MCF 10A (cell line): ENCODE results near the gene IL17C. TPM values are rescaled to one million over a fixed set of nuclear protein-coding genes. Genes with fewer than 3 reads are reported as not detected.

Source experiments
- BruUV-seq: library from RNA; stranded (reverse); fragments of 400-500 nt; replicated peaks from 2 replicates; lab custom pipeline; 2021; lab: Mats Ljungman, UMichigan
- CTCF ChIA-PET: fragments of 300-600 bp; sonication (Branson Sonifier 250); formaldehyde crosslinking; extraction: SDS; loops from one replicate; lab custom pipeline; 2021; ENCODE audit warnings: antibody characterized with exemption, inconsistent platforms; lab: Yijun Ruan, JAX
- POLR2A ChIA-PET: fragments of 300-600, 350-650 bp; sonication (Branson Sonifier 250); formaldehyde crosslinking; extraction: SDS; loops from one replicate; lab custom pipeline; 2020; ENCODE audit warnings: antibody characterized with exemption, inconsistent platforms; lab: Yijun Ruan, JAX
- DNase-seq: peaks from one replicate; pipeline ENCODE4 v3.0.0-alpha.2; 2018; ENCODE audit not compliant: unreplicated experiment
- H3K27ac Mint-ChIP-seq: one replicate; pipeline ENCODE4 v1.8.0; 2022; ENCODE audit warnings: mild to moderate bottlenecking, low read depth, mixed read lengths; ENCODE audit not compliant: unreplicated experiment
- H3K27me3 Mint-ChIP-seq: one replicate; pipeline ENCODE4 v1.8.0; 2022; ENCODE audit warnings: mixed read lengths; ENCODE audit not compliant: insufficient read depth, unreplicated experiment
- H3K36me3 Mint-ChIP-seq: one replicate; pipeline ENCODE4 v1.8.0; 2022; ENCODE audit warnings: mild to moderate bottlenecking, moderate library complexity, mixed read lengths; ENCODE audit not compliant: insufficient read depth, unreplicated experiment
- H3K4me1 Mint-ChIP-seq: one replicate; pipeline ENCODE4 v1.8.0; 2022; ENCODE audit warnings: mixed read lengths; ENCODE audit not compliant: insufficient read depth, unreplicated experiment
- H3K4me3 Mint-ChIP-seq: one replicate; pipeline ENCODE4 v1.8.0; 2022; ENCODE audit warnings: mild to moderate bottlenecking, moderate library complexity, mixed read lengths; ENCODE audit not compliant: unreplicated experiment
- H3K9me3 Mint-ChIP-seq: one replicate; pipeline ENCODE4 v1.8.0; 2022; ENCODE audit warnings: mixed read lengths; ENCODE audit not compliant: unreplicated experiment
- intact Hi-C: fragments of 100-400 bp; cut with micrococcal nuclease; formaldehyde crosslinking; loops from 2 replicates; pipeline ENCODE4 v1.14.1; 2022
- total RNA-seq: library from RNA; stranded (reverse); gene quantifications from 2 replicates; pipeline ENCODE4 v1.2.3, GENCODE V29; 2022
- TF ChIP-seq, protein P1 (sequence below): fragments of 200-600 bp; IDR thresholded peaks from one replicate; pipeline ENCODE4 v1.8.0; 2022; ENCODE audit warnings: antibody characterized with exemption, mild to moderate bottlenecking; ENCODE audit not compliant: unreplicated experiment

The IL17C gene
- total RNA-seq, 1 experiment from 2014 or later, result not detected

DNA sequence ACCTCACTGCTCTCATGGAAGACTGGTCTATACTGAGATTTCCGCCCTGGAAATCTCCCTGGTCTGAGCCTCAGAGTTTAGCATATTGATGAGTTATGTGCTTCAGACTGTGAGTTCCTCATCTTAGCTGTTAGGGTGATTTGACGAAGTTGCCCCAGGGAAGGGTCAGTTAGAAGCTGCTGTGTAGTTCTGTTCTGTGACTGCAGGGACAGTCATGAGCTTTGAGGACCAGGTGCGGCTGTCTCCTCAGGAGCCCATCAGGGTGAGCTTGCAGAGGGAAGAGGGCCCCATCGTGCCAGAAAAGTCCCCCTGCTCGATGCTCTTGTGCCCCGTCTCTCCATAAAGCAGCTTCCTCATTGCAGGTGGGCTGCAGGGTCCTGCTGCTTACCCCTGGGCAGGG is 28.3 kb upstream of the IL17C start:
- DNase-seq, result no peak
- ChIA-PET POLR2A (no interaction called here), CTCF (interaction anchor here (0.6 kb wide), 1 partner anchor 169 kb away, joined by 3 read pairs; no protein-coding TSS in a partner anchor)
- Mint-ChIP-seq H3K4me3 (no peak overlapping the region), H3K36me3 (peaks cover 54% of the 10 kb centered on the region), H3K4me1 (no peaks in the 10 kb centered on the region), H3K27me3 (no peaks in the 10 kb centered on the region), H3K27ac (no peak overlapping the region), H3K9me3 (no peaks in the 10 kb centered on the region)
- intact Hi-C loops, result no loop called here
- TF ChIP-seq, protein P1, sequence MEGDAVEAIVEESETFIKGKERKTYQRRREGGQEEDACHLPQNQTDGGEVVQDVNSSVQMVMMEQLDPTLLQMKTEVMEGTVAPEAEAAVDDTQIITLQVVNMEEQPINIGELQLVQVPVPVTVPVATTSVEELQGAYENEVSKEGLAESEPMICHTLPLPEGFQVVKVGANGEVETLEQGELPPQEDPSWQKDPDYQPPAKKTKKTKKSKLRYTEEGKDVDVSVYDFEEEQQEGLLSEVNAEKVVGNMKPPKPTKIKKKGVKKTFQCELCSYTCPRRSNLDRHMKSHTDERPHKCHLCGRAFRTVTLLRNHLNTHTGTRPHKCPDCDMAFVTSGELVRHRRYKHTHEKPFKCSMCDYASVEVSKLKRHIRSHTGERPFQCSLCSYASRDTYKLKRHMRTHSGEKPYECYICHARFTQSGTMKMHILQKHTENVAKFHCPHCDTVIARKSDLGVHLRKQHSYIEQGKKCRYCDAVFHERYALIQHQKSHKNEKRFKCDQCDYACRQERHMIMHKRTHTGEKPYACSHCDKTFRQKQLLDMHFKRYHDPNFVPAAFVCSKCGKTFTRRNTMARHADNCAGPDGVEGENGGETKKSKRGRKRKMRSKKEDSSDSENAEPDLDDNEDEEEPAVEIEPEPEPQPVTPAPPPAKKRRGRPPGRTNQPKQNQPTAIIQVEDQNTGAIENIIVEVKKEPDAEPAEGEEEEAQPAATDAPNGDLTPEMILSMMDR, result peak; percentile 14
- no TSS peak for BruUV-seq

DNA sequence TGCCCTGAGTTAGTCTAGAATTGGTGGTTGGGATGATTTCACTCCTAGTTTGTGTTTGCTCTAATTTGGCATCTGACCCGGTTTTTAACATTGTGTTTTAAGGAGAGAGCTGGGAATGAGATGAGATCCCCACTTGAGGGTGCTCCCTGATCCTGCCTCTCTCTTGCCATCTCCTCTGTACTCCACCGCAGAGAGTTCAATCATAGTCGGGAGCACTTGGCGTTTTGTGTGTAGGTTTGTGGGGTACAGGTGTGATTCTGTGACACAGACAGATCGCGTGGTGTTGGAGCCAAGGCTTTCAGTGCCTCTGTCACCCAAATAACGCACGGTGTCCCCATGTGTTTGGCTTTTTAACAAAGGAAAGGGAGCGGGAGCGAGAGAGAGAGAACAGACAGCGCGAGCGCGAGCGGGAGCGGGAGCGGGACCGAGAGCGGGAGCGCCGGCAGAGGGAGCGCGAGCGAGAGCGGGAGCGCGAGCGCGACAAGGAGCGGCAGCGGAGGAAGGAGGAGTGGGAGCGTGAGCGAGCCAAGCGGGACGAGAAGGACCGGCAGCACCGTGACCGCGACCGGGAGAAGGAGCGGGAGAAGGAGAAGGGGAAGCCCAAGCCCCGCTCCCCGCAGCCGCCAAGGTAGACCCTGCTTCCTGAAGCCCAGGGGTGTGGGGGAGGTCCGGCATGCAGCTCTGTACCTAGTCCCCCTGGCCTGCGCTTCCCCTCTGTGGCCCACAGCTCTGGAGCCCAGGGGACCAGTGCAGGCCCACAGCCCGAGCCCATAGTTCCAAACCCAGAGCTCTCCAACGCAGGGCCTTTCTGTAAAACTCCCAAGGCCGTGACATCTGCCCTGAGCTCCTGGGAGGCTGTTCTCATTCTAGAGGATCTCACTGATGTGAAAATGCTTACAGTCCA is 27.2 kb upstream of the IL17C start:
- DNase-seq, result no peak
- H3K27me3 Mint-ChIP-seq, result no peaks in the 10 kb centered on the region
- H3K4me1 Mint-ChIP-seq, result no peaks in the 10 kb centered on the region
- ChIA-PET CTCF (no interaction called here), POLR2A (interaction anchor here (1.9 kb wide), 1 partner anchor 41 kb away, joined by 4 read pairs; the partner anchor contains the start of gene ZC3H18)
- H3K36me3 Mint-ChIP-seq, result peaks cover 46% of the 10 kb centered on the region
- intact Hi-C loops, result no loop called here
- H3K4me3 Mint-ChIP-seq, result no peak overlapping the region
- TF ChIP-seq, protein P1, result no peak
- BruUV-seq, result no TSS peak
- H3K27ac Mint-ChIP-seq, result peak overlapping the region; percentile 16
- H3K9me3 Mint-ChIP-seq, result no peaks in the 10 kb centered on the region

DNA sequence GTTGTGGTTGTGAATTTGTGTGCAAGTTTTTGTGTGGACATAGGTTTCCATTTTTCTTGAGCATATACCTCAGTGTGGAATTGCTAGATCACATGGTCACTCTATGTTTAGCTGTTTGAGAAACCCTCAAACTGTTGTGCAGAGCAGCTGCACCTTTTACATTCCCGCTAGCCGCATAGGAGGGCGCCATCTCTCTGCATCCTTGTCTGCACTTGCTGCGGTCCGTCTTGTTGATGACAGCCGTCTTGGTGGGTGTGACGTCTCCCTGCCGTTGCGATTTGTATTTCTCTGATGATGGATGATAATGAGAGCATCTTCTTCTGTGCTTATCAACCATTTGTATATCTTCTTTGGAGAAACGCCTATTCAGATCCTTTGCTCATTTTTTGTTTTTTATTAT is 25.1 kb upstream of the IL17C start:
- POLR2A ChIA-PET, result interaction anchor here (0.5 to 1.9 kb wide), 2 partner anchors 22 to 43 kb away, joined by 3 to 4 read pairs; partner anchors contain the start of gene ZC3H18
- no peaks in the 10 kb centered on the region for H3K27me3 Mint-ChIP-seq
- H3K4me3 Mint-ChIP-seq, result no peak overlapping the region
- intact Hi-C loops, result no loop called here
- H3K27ac Mint-ChIP-seq, result no peak overlapping the region
- H3K36me3 Mint-ChIP-seq, result peaks cover 36% of the 10 kb centered on the region
- no peaks in the 10 kb centered on the region for H3K9me3 Mint-ChIP-seq
- TF ChIP-seq, protein P1, result no peak
- no TSS peak for BruUV-seq
- no peaks in the 10 kb centered on the region for H3K4me1 Mint-ChIP-seq
- CTCF ChIA-PET, result no interaction called here
- DNase-seq, result no peak
